Measurements from ENCODE around the gene IGFBP2.

DNA sequence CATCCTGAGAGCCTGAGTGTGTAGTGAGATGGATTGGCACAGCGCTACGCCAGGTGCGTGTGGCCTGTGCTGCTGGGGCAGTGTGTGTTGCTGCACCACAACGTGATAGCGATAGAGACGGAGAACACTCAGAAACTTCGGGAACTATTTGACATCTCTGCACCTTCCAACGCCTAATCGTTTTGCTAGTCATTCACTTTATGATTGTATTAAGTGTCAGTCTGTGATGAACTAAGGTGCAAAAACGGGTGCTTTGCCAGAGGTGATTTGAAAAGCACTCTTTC, 26.0 kb upstream of the IGFBP2 start:
- TF ChIP-seq FOXK2 (IDR thresholded peaks at IDR 0.05) (no peak), ZNF384 (IDR thresholded peaks at IDR 0.05) (no peak), NFRKB (IDR thresholded peaks at IDR 0.05) (no peak), BHLHE40 (IDR thresholded peaks at IDR 0.05; ENCODE audit: borderline replicate concordance) (no peak), FOXA1 (IDR thresholded peaks at IDR 0.05) (no peak), PKNOX1 (IDR thresholded peaks at IDR 0.05) (no peak), SP1 (IDR thresholded peaks at IDR 0.05) (no peak), FOXM1 (IDR thresholded peaks at IDR 0.05; ENCODE audit: borderline replicate concordance) (no peak), CTBP1 (IDR thresholded peaks at IDR 0.05; ENCODE audit: borderline replicate concordance) (no peak), LEF1 (IDR thresholded peaks at IDR 0.05; ENCODE audit: borderline replicate concordance) (no peak), ELF4 (IDR thresholded peaks at IDR 0.05) (no peak)

Data from HEK293T (cell line).